NCI-H2107 (cell line): ENCODE results near the gene KDM6A.
"Not testable (repeated sequence)": the region's sequence is repeated elsewhere in the genome, so short reads cannot be mapped to it uniquely, and the experiment has no call there.

Source experiments
- DNase-seq: peaks from one replicate; lab custom pipeline; 2025; lab: John Stamatoyannopoulos, UW

KDM6A gene

DNA sequence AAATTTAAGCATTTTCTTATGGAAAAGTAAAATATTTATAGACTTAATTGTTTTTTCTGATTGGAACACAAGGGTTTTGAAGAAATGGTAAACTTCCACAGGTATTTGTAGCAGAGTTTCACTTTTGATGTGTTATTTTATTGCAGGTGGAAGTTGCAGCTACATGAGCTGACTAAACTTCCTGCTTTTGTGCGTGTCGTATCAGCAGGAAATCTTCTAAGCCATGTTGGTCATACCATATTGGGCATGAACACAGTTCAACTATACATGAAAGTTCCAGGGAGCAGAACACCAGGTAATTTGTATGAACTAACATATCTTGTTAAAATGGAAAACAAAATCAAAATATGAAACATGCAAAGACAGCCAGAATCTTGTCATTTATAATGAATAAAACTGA lies 210.3 kb downstream of the KDM6A start:
- no peak for DNase-seq

DNA sequence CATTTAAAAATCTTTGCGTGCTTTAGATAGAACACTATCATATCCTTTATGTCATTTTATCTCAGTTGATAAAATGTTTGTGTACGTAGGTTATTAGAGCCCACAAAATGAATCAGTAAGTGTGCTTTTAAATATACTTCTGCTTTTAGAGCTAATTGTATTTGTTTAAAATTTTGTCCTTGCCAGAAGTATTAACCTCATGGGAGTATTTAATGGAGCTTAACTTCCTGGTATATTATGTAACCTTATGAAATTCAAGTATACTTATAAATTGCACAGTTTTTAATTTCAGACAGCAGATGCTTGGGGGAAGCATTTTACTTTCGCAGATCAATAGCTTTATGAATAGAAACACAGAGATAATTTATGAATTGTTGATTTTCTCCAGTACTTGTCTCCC lies 237.5 kb downstream of the KDM6A start:
- DNase-seq, result no peak

DNA sequence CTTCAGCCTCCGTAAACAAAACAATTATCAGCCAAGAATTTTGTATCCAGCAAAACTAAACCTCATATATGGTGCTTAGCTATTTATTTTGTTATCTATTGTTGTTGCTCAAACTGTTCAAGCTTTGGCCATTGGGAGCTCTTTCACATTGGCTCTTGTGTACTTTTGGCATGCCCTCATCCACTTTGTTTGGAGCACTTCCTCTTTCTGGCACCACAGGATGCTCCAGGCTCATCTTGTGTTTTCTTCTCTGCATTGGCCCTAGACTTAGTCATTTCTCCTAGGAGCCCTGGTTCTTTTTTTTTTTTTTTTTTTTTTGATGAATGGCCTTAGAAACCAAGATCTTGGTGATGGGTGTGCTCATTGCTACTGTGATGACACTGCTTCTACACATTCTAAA lies 253.2 kb downstream of the KDM6A start:
- no peak for DNase-seq

DNA sequence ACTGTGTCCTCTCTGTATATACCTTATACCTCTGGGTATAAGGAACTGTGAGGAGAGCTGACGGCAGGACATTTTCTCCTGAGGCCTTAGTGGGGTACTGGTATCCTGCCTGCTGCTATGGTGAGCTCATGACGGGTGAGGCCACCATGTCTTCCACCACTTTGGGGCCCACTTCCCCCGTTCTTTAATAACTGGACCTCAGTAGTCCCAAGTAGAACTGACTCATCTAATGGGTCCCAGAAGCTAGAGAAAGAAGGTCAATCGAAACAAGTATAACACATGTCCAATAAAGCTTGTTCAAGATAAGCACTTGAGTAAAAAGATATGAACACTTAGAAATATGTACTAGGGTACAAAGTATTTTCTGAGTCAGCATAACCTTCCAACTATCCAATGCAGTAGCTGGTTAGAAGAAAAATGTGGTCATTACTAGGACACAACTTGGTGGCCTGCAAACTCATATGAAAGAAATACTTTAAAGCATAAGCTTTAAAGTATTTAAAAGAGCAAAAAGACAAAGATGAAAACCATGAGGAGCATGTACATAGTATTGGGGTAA lies 256.0 kb downstream of the KDM6A start:
- no peak for DNase-seq

DNA sequence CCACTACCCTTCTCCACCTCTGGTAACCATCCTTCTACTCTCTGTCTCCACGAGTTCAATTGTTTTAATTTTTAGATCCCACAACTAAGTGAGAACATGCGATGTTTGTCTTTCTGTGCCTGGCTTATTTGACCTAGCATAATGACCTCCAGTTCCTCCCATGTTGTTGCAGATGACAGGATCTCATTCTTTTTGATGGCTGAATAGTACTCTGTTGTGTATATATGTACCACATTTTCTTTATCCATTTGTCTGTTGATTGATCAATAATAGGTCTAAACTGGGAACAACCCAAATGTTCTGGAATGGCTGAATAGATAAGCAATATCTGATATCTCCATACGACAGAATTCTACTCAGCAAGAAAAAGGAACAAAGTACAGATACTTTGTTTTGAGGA lies 260.5 kb downstream of the KDM6A start:
- no peak for DNase-seq

DNA sequence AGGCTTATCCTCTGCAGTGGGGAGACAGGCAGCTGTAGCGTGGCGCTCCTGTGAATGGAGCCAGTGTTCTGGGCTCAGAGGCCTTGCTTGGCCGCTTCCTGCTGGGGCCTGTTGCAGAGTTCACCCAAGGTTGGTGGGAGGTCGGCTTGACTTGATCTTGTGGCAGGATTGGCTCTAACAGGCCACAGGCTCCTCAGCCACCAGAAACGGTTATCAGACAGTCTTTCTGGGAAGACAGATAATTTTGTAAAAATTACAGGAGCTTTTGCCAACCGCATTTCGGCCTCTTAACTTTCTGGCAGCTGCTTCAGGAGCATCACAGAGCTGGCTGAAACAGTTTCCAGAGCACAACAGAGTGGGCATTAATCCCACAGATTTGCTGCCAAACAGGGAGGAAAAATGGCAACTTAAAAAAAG lies 261.3 kb downstream of the KDM6A start:
- DNase-seq, result no peak

DNA sequence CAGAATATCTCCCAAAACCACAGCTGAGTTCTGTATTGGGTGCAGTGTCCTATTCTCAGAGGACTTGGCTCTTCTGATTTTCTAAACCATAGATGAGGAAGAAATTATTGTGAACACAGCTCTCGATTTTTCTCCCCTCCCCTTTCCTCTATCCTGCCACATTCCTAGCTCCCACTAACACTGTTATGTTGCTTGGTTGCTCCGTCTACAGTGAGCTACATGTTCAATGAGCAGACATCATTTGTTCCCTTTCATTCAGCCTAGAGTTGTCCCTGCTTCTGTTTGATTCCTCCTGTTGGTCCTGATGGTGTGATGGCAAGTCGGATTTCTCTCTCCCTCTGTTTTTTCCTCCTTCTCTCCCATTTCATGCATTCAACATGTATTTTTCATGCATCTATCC lies 261.8 kb downstream of the KDM6A start:
- DNase-seq, result no peak

DNA sequence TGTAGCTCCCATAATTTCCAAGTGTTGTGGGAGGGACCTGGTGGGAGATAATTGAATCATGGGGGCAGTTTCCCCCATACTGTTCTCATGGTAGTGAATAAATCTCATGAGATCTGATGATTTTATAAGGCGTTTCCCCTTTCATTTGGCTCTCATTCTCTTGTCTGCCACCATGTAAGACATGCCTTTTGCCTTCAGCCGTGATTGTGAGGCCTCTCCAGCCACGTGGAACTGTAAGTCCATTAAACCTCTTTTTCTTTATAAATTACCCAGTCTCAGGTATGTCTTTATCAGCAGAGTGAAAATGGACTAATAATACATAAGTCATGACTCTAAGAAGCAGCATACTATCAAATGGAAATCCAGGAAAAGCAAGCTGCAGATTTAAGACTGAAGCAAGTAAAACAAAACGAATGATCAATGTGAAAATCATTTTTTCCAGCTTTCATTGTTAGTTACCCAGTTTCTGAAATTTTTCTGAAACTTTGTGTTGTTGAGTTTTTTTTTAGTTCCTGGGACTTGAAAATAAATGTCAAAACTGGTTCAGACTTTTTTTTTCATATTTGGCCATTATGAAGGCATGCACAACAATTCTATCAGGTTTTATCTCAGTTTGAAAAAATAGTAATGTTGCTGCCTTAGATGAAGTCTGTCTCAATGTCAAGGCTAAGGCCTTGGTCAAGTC lies 262.5 kb downstream of the KDM6A start:
- DNase-seq, result not testable (repeated sequence)

DNA sequence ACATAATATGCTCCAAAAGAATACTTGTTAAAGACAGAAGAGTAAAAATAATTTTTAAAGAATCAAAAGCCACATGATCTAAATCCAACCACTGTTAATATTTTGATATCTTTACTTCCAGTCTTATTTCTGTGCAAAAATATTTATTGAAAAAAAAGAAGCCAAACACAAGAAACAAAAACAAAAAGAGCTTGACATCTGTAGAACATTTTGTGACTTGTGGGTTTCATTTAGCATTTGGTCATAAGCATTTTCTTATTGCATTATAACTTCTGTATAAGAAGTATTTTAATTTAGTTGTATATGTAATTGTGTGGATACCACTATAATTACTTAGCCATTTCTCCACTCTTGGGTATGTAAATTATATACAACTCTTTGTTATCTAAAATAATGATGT lies 264.5 kb downstream of the KDM6A start:
- no peak for DNase-seq

DNA sequence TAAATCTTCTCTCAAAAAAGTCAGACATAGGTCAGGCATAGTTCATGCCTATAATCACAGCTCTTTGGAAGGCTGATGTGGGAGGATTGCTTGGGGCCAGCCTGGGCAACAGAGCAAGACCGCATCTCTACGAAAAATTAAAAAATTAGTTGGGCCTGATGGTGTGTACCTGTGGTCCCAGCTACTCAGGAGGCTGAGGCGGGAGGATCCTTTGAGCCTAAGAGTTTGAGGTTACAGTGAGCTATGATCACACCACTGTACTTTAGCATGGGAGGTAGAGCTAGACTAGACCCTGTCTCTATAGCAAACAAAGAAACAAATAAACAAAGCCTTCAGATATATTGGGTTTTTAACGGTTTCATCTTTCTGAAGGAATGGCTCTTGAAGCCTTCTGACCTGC lies 265.5 kb downstream of the KDM6A start:
- DNase-seq, result no peak

DNA sequence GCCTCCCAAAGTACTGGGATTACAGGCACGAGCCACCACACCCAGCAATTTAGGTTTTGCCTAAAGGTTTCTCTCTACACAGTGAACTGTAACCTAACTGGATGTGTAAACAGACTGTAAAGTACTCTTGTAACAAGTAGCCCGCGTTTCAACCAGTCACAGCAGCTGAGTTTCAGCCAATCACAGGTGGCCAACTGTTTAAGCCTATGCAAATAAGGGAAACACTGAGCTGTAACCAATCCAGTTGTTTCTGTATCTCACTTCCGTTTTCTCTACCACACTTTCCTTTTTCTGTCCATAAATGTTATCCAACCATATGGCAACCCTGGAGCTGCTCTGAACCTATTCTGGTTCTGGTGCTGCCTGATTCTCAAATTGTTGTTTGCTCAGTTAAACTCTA lies 267.8 kb downstream of the KDM6A start:
- DNase-seq, result no peak

DNA sequence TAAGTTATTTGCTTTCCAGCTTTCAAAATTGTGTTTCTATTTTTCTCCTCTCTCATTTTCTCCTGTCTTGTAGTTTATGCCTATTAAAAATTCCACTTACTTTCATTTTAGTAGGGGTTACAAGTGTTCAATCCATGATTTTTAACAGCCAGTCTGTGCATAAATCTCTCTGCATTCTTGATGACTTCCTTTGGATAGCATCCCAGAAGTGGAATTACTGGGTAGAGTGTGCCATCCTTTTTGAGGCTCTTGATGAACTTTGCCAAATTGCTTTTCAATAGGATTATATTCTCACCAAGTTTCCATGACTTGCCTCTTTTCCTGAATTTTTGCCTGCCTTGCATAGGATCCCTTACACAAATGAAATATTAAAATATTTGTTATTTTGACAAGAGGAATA lies 269.2 kb downstream of the KDM6A start:
- no peak for DNase-seq

DNA sequence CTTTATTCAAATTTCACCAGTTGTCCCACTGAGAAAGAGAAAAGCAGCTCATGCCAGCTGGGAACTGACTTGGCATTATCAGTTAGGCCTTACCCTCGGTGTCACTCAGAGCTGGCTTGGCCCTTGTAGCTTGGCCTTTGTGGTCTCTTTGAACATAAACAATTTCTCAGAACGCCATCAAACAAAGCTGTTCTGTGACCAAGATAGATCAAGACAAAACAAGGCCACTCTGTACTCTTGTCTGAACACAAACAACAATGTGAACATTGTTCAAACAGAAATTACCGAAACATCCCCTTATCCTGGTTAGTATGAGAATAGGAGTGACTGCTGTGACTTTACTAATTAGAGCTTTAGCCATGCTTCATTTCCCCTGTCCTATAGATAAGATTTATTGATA lies 270.5 kb downstream of the KDM6A start:
- no peak for DNase-seq

DNA sequence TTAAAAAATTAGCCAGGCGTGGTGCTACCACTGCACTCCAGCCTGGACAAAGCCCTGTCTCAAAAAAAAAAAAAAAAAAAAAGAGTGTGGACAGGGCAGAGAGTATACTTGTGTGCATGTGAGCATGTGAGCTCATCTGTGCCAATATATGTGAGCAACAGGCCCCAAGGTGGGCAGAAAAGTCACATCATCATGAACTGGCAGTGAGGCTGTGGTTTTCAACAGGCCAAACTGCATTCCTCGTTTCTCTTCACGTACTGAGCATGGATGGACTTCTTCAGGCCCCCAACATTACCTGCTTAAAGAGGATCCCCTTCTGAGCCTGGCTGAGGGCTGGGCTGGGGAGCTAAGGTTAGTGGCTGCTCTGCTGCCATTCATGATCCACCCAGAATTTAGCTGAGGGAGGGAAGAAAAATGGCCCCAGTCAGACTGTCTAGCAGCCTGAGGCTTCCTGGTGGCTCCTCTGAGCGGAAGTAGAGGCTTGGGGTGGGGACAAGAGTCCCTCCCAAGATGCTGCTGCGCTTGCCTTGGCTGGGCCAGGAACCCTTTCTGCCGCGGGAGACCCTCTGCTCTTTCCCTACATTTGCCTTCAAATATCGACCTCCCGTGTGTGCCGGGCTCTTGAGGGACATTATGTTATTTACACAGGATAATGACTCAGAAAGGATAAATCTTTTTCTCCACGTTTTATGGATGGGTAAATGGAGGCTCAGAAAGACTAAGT lies 272.7 kb downstream of the KDM6A start:
- no peak for DNase-seq

DNA sequence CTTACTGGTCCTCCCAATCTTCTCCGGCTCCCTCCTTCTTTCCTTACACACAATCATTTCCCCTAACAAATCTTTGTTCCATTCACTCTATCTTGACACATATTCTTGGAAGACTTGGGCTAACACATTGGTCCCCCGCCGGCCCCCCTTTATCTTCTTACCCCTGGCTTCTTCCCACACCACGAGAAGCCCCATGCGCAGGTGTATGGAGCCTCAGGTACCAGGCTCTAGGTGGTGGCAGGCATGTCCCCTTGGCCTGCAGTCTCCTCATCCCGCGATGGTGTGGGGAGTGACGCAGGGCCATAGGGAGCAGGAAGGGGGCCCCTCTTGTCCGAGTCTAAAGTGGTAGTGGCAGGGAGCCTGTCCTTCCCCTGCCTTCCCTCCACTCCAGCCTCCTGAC lies 277.8 kb downstream of the KDM6A start:
- no peak for DNase-seq

DNA sequence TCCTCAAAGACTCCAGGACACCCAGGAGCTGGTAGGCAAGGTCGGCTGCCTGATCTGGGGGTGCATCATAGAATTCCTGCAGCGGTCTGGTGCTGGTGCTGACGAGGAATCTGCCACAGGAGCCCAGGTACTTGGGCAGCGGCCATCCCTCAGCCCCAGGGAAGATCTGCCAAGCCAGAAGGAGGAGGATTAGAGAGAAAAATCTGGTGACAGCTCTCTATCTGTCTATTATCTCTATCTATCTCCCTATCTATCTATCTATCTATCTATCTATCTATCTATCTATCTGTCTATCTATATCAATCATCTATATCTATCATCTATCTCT lies 281.0 kb downstream of the KDM6A start:
- DNase-seq, result no peak

DNA sequence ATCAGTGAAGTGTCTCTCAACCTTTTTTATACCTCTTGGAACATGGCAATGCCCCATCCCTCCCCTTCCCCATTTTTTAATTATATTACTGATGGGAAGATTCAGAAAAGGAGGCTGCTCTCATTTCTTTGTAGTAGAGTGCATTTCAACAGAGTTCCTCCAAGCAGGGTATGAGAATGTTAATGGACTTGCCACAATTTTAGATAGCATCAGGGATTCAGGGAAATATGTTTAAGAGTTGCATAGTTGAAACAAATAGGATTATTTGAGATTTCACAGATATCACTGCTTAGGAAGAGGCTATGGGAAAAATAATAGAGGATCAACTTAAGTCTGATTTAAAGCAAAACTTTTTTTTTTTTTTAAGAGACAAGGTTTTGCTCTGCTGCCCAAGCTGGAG lies 281.5 kb downstream of the KDM6A start:
- no peak for DNase-seq

DNA sequence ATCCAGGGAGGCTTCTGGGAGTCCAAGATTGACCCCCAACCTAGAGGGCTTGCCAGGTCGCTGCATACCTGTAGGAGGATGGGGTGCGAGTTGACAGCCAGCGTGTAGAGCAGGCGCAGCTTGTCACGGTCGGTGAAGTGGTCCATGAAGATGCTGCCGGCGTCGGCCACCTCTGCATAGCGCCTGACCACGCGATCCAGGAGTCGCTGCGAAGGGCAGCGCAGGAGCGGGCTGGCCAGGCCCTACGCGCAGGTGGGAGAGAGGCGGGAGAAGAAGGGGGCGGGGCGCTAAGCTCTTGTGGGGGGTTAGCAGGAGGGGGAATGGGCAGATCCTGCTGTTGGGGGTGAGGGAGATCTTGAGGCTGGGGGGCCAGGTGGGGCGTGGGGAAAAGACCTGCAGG lies 284.7 kb downstream of the KDM6A start:
- no peak for DNase-seq
